Stimulated activated CD4-positive, alpha-beta T cell treated with anti-CD3 and anti-CD28 coated beads, Interleukin-12 subunit alpha, Interleukin-12 subunit beta, amount 100 ng/mL, for 4 hours (primary cell): ENCODE results near the gene CTNND2.

ENCODE experiments used
- DNase-seq: peaks from one replicate; pipeline ENCODE4 v3.0.0-alpha.2; 2020

The CTNND2 gene

GRCh38 chr5:11904265-11904906 is at the start of gene CTNND2:
TSS of gene CTNND2 (minus strand) at chr5:11904446. CDS start at chr5:11903853, 593 bp downstream.
- DNase-seq = no peak

GRCh38 chr5:11946317-11946716 is 42.1 kb upstream of the CTNND2 start:
- no peak for DNase-seq

GRCh38 chr5:11941566-11941965 is 37.3 kb upstream of the CTNND2 start:
- no peak for DNase-seq

- DNase-seq = no peak
Observed at GRCh38 chr5:11931638-11932037, 27.4 kb upstream of the CTNND2 start.

- no peak for DNase-seq
Observed at GRCh38 chr5:11928909-11929308, 24.7 kb upstream of the CTNND2 start.

GRCh38 chr5:11925701-11926100 is 21.5 kb upstream of the CTNND2 start:
- no peak for DNase-seq

- DNase-seq = no peak
Observed at GRCh38 chr5:11922394-11922793, 18.1 kb upstream of the CTNND2 start.

GRCh38 chr5:11918463-11919045 is 14.3 kb upstream of the CTNND2 start:
- DNase-seq = no peak

- DNase-seq = no peak
Observed at GRCh38 chr5:11909471-11909870, 5.2 kb upstream of the CTNND2 start.

GRCh38 chr5:11906497-11906896 is 2.3 kb upstream of the CTNND2 start:
- DNase-seq = no peak

GRCh38 chr5:11905206-11905605 is 960 bp upstream of the CTNND2 start:
- DNase-seq = no peak

GRCh38 chr5:11903614-11904264 is 507 bp downstream of the CTNND2 start:
- no peak for DNase-seq

- DNase-seq = no peak
Observed at GRCh38 chr5:11903121-11903613, 1.1 kb downstream of the CTNND2 start.

GRCh38 chr5:11902201-11902619 is 2.0 kb downstream of the CTNND2 start:
- DNase-seq = no peak

GRCh38 chr5:11898787-11899186 is 5.5 kb downstream of the CTNND2 start:
- DNase-seq = no peak

GRCh38 chr5:11897781-11898180 is 6.5 kb downstream of the CTNND2 start:
- DNase-seq = no peak

- DNase-seq = no peak
Observed at GRCh38 chr5:11894992-11895391, 9.3 kb downstream of the CTNND2 start.

GRCh38 chr5:11892832-11893231 is 11.4 kb downstream of the CTNND2 start:
- DNase-seq = no peak

- no peak for DNase-seq
Observed at GRCh38 chr5:11890777-11891176, 13.5 kb downstream of the CTNND2 start.

GRCh38 chr5:11888221-11888620 is 16.0 kb downstream of the CTNND2 start:
- DNase-seq = no peak

- no peak for DNase-seq
Observed at GRCh38 chr5:11878814-11879213, 25.4 kb downstream of the CTNND2 start.

GRCh38 chr5:11873587-11873986 is 30.7 kb downstream of the CTNND2 start:
- no peak for DNase-seq

- DNase-seq = no peak
Observed at GRCh38 chr5:11869203-11869602, 35.0 kb downstream of the CTNND2 start.

- no peak for DNase-seq
Observed at GRCh38 chr5:11863911-11864310, 40.3 kb downstream of the CTNND2 start.
